Astrocyte of the cerebellum (primary cell): Measurements from ENCODE around the gene KATNB1.
A peak's percentile ranks its signal among the peaks of the same experiment; 100 is the strongest.

Experiments used
- DNase-seq: peaks from one replicate; pipeline ENCODE4 v3.0.0-alpha.2; 2011; ENCODE audit warnings: low read depth
- H3K4me3 ChIP-seq: 2 replicates; pipeline ENCODE4 v1.5.1; 2011; ENCODE audit warnings: mild to moderate bottlenecking, low read depth, low read length, moderate library complexity
- in situ Hi-C: cut with HindIII; loops from 2 replicates; pipeline ENCODE4 v1.10.0; 2017; ENCODE audit warnings: low sequenced_read_pairs
- TF ChIP-seq, protein P1 (sequence below): IDR thresholded peaks from 2 replicates; pipeline ENCODE4 v1.5.1; 2012; ENCODE audit warnings: low read length, low read depth, moderate library complexity, mild to moderate bottlenecking; ENCODE audit errors: missing control alignments

Gene KATNB1

DNA sequence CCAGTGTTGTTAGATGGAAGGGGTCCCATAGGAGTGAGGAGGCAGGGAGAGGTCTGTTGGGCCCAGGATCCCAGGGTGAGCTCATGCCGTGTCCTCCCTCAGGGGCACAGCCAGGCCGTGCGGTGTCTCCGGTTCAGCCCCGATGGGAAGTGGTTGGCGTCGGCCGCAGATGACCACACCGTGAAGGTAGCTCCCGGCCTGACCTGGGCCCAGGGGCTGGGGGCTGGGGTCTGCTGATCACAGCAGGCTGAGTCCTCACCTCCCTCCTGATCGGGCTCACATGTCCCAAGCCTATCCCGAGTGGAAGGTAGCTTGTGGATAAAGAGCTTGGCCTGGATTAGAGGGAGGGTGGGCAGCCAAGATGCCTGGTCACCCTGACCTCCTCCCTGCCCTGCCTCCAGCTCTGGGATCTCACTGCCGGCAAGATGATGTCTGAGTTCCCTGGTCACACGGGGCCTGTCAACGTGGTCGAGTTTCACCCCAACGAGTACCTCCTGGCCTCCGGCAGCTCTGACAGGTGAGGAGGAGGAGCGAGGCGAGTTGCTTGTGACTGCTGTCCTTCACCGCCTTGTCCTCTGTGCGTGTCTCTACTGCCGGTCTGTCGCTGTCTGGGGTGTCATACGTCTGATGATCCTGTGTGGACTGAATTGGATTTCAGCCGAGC, 16.1 kb downstream of the KATNB1 start:
- in situ Hi-C loops: no loop called here
- H3K4me3 ChIP-seq: no peak overlapping the region
- DNase-seq: no peak
- TF ChIP-seq, protein P1, sequence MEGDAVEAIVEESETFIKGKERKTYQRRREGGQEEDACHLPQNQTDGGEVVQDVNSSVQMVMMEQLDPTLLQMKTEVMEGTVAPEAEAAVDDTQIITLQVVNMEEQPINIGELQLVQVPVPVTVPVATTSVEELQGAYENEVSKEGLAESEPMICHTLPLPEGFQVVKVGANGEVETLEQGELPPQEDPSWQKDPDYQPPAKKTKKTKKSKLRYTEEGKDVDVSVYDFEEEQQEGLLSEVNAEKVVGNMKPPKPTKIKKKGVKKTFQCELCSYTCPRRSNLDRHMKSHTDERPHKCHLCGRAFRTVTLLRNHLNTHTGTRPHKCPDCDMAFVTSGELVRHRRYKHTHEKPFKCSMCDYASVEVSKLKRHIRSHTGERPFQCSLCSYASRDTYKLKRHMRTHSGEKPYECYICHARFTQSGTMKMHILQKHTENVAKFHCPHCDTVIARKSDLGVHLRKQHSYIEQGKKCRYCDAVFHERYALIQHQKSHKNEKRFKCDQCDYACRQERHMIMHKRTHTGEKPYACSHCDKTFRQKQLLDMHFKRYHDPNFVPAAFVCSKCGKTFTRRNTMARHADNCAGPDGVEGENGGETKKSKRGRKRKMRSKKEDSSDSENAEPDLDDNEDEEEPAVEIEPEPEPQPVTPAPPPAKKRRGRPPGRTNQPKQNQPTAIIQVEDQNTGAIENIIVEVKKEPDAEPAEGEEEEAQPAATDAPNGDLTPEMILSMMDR: no peak

DNA sequence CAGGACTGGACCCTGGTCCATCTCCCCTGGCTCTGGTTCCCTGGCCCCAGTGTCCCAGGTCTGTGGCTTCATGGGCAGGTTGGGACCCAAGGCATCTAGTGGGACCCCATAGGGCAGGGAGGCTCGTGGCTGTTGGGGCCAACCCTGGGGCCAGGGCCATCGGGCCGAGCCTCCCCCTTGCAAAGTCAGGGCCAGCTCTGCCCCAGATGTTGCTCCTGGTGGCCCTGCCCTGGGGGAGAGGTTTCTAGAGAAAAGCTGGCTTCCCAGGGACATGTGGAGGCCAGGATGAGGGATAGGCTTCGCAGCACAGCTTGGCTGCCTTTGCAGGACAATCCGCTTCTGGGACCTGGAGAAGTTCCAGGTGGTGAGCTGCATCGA, 16.6 kb downstream of the KATNB1 start:
- TF ChIP-seq, protein P1: no peak
- in situ Hi-C loops: no loop called here
- DNase-seq: no peak
- H3K4me3 ChIP-seq: no peak overlapping the region

DNA sequence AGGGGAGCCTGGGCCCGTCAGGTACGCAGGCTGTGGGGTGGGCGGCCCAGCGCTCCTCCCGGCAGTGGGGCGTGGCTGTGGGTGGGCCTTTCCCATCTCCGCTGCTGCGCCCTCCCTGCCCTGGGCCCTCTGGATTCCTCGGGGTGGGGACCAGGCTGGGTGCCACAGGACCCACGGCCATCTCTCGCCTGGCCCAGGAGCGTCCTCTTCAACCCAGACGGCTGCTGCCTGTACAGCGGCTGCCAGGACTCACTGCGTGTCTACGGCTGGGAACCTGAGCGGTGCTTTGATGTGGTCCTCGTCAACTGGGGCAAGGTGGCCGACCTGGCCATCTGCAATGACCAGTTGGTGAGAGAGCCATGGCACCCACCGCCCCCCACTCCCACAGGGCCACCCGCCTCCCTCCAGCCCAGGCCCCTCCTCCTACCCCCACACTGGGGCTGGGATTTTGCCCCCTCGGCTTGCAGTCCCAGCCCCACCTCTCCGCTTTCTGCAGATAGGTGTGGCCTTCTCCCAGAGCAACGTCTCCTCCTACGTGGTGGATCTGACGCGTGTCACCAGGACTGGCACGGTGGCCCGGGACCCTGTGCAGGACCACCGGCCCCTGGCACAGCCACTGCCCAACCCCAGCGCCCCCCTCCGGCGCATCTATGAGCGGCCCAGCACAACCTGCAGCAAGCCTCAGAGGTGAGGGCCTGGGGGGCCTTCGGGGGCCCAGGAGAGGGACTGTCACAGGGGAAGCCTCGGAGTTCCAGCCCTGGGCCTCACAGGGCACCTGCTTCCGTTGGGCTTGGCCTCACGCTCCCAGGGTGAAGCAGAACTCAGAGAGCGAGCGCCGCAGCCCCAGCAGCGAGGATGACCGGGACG, 17.2 kb downstream of the KATNB1 start:
- TF ChIP-seq, protein P1: no peak
- H3K4me3 ChIP-seq: no peak overlapping the region
- in situ Hi-C loops: no loop called here
- DNase-seq: no peak

DNA sequence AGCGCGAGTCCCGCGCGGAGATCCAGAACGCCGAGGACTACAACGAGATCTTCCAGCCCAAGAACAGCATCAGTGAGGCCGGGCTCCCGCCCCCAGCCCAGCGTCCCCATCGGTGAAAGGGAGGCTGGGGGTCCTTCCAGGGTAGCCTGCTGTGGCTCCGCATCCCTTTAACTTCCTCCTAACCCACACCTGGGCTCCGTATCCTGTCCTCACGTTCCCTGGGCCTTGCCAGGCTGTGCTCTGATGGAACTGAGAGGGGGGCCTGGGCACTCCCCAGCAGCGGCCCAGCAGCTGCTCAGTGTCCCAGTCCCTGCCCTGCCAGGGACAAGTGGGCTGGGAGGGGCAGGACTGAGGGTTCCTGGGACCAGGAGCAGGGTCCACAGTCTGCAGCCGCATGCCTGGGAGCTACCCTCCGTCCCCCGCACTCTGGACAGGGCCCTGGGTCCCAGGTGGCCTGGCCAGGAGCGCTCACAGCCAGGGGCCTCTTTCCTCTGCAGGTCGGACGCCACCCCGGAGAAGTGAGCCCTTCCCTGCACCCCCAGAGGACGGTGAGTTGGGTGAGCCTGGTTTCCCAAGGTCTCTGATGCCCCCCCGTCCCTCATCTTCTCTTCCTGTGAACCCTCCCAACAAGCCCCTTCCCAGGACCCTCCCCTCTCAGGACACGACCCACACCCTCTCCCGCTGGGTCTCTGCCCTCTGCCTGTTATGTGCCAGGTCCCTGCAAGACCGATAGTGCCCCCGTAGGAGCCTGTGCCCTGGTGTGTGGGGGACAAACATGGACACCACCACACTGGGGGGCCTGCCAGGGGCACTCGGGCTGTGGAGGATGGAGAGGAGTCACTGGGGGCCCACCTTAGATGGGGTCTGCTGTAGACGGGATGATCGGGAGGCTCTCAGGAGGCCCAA, 18.1 kb downstream of the KATNB1 start:
- DNase-seq: no peak
- TF ChIP-seq, protein P1: no peak
- H3K4me3 ChIP-seq: no peak overlapping the region
- in situ Hi-C loops: no loop called here

DNA sequence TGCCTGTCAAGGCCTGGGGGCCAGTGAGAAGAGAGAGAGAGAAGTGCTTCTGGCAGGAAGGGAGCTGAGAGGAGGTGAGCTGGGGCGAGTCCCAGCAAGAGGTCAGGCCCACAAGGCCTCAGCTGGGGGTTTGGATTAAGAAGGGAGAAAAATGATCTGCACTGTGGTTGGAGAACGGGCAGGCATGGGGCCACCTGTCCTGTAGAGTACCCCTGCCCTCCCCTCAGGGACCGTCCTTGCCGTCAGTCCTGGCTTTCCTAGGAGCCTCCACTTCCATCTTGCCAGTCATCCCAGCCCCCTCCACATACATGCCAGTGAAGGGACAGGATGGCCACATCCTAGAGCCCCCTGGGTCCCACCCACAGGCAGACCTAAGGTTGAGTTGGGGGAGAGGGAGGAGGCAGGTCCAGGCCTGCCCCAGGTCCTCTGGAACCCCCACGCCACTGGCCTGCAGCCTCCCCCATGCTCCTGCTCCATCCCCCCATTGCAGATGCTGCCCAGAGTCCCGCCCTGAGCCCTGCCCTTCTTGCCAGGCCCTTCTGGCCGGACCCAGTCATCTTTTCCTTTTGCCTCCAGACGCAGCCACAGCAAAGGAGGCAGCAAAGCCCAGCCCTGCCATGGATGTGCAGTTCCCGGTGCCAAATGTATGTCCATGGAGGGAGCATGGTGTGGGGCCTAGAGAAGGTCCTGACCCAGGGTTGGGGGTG, 18.9 kb downstream of the KATNB1 start:
- DNase-seq: no peak
- H3K4me3 ChIP-seq: no peak overlapping the region
- TF ChIP-seq, protein P1: no peak
- in situ Hi-C loops: no loop called here

DNA sequence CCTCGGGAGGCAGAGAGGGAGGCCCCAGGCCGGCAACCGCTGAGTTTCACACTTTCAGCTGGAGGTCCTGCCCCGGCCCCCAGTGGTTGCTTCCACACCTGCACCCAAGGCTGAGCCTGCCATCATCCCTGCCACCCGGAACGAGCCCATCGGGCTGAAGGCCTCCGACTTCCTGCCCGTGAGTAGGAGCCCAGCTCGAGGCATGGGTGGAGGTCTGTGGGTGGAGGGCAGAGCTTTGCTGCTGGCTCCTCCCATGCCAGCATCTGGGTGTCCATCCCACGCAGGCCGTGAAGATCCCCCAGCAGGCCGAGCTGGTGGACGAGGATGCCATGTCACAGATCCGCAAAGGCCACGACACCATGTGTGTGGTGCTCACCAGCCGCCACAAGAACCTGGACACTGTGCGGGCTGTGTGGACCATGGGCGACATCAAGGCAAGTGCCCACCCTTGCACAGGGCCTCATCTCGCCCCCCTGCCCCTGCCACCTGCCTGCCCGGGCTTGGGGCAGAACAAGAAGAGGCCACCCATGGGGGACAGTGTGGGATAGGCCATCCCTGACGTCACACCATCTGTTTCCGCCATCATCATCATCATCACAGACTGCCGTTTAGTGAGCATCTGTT, 19.6 kb downstream of the KATNB1 start:
- DNase-seq: no peak
- in situ Hi-C loops: no loop called here
- TF ChIP-seq, protein P1: peak; percentile 7
- H3K4me3 ChIP-seq: no peak overlapping the region
